Epithelial cell of proximal tubule (primary cell): ENCODE results near the gene INVS. TPM values are rescaled to one million over a fixed set of nuclear protein-coding genes. Genes with fewer than 3 reads are reported as not detected.
"Not testable (repeated sequence)": the region's sequence is repeated elsewhere in the genome, so short reads cannot be mapped to it uniquely, and the experiment has no call there.

ENCODE experiments used
- DNase-seq: peaks from one replicate; pipeline ENCODE4 v3.0.0-alpha.2; 2011; ENCODE audit warnings: low read depth
- H3K4me3 ChIP-seq: 2 replicates; pipeline ENCODE4 v1.5.1; 2011; ENCODE audit warnings: low read depth, mild to moderate bottlenecking, low read length
- CTCF ChIP-seq: conservative IDR thresholded peaks from 2 replicates; pipeline ENCODE4 v1.5.1; 2012; ENCODE audit warnings: low read depth, mild to moderate bottlenecking, low read length
- total RNA-seq: library from RNA; depleted of rRNA; stranded (reverse); fragments of >200 nt; gene quantifications from 2 replicates; pipeline ENCODE4 v1.2.3, GENCODE V29; 2015

Gene INVS
- total RNA-seq, 1 donor from 2014 or later = 9.1 TPM

GRCh38 chr9:100058699-100059579, 40.1 kb upstream of the INVS start:
- DNase-seq = no peak
- no peak overlapping the region for H3K4me3 ChIP-seq
- no peak for TF ChIP-seq CTCF

- not testable (repeated sequence) for DNase-seq, H3K4me3 ChIP-seq
These were observed 36.4 kb upstream of the INVS start for GRCh38 chr9:100062683-100063082.

GRCh38 chr9:100063185-100063584, 35.9 kb upstream of the INVS start:
- no peak overlapping the region for H3K4me3 ChIP-seq
- no peak for TF ChIP-seq CTCF
- no peak for DNase-seq

GRCh38 chr9:100064872-100065581, 34.0 kb upstream of the INVS start:
- no peak for TF ChIP-seq CTCF

GRCh38 chr9:100066539-100066938, 32.5 kb upstream of the INVS start:
- H3K4me3 ChIP-seq = no peak overlapping the region
- DNase-seq = no peak
- TF ChIP-seq CTCF = no peak

More at GRCh38 chr9:100064872-100065581, 34.0 kb upstream of the INVS start:
- H3K4me3 ChIP-seq = no peak overlapping the region
- no peak for DNase-seq

GRCh38 chr9:100067990-100068389, 31.1 kb upstream of the INVS start:
- not testable (repeated sequence) for DNase-seq, H3K4me3 ChIP-seq

- not testable (repeated sequence) for DNase-seq, H3K4me3 ChIP-seq
These were observed 30.0 kb upstream of the INVS start for GRCh38 chr9:100069068-100069467.

GRCh38 chr9:100070104-100071041, 28.7 kb upstream of the INVS start:
- no peak for DNase-seq
- no peak for TF ChIP-seq CTCF
- H3K4me3 ChIP-seq = no peak overlapping the region
